Measurements from ENCODE around the gene GCNT1. TPM values are rescaled to one million over a fixed set of nuclear protein-coding genes. Genes with fewer than 3 reads are reported as not detected.
A peak's percentile ranks its signal among the peaks of the same experiment; 100 is the strongest.

Gene GCNT1
- total and polyA plus RNA-seq, 2 of the 4 experiments (the other 2 are of a cell fraction), result 12.5 to 46.6 TPM

- no peak overlapping the region for H4K8ac ChIP-seq (ENCODE audit: low read depth in 2 of 2, low read length in 2 of 2)
- H3K4me3 ChIP-seq (ENCODE audit: insufficient read depth, low read depth, low read length), result no peak overlapping the region
- H3K4me1 ChIP-seq (ENCODE audit: control insufficient read depth, insufficient read depth, low read length), result peaks cover 5% of the 10 kb centered on the region; the same call in 1 of the 2 replicates
- H3K36me3 ChIP-seq (ENCODE audit: control insufficient read depth, insufficient read depth, low read length), result no peaks in the 10 kb centered on the region; the same call in 1 of the 2 replicates
- H3K14ac ChIP-seq (replicated peaks; ENCODE audit: low read depth, low read length), result no peak overlapping the region
- H4K20me1 ChIP-seq (ENCODE audit: insufficient read depth, low read length), result no peaks in the 10 kb centered on the region
- no peak for DNase-seq
- H3K9ac ChIP-seq (ENCODE audit: low read depth, low read length), result no peak overlapping the region
- no peak overlapping the region for H3K56ac ChIP-seq (ENCODE audit: extremely low read depth, insufficient read depth, low read length)
- H3K4me2 ChIP-seq (ENCODE audit: low read depth, low read length), result no peak overlapping the region
- H4K91ac ChIP-seq (ENCODE audit: insufficient read depth, low read depth, low read length), result no peak overlapping the region
- H3K4ac ChIP-seq (ENCODE audit: low read depth, low read length), result no peak overlapping the region
- ChIA-PET POLR2A (ENCODE audit: unreplicated experiment) (no interaction called here), CTCF (interaction anchor here (0.6 kb wide), 1 partner anchor 1189 kb away, joined by 3 read pairs; no protein-coding TSS in a partner anchor)
- H2AFZ ChIP-seq (replicated peaks; ENCODE audit: low read length, poor library complexity), result no peak overlapping the region
- dilution Hi-C loops (cut with HindIII; ENCODE audit: low sequenced_read_pairs, unreplicated experiment), result no loop called here
- no peak overlapping the region for H2BK5ac ChIP-seq (ENCODE audit: low read depth, low read length, poor library complexity, severe bottlenecking)
- TF ChIP-seq FOS (IDR thresholded peaks at IDR 0.05; ENCODE audit: low read depth, low read length) (no peak), MAFK (IDR thresholded peaks at IDR 0.05; ENCODE audit: low read depth, low read length) (no peak), RCOR1 (IDR thresholded peaks at IDR 0.05; ENCODE audit: insufficient replicate concordance, low read length) (no peak), MAZ (IDR thresholded peaks at IDR 0.05; ENCODE audit: borderline replicate concordance, low read depth, low read length) (no peak), BHLHE40 (IDR thresholded peaks at IDR 0.05; ENCODE audit: low read depth, low read length) (no peak), RFX5 (IDR thresholded peaks at IDR 0.05; ENCODE audit: low read depth, low read length) (no peak), CEBPB (IDR thresholded peaks at IDR 0.05; ENCODE audit: low read depth, low read length) (no peak), ELK1 (IDR thresholded peaks at IDR 0.05; ENCODE audit: borderline replicate concordance, low read depth, low read length) (no peak), MXI1 (IDR thresholded peaks at IDR 0.05; ENCODE audit: borderline replicate concordance, low read depth, low read length) (no peak), SMC3 (IDR thresholded peaks at IDR 0.05; ENCODE audit: low read depth, low read length) (no peak), NFE2L2 (IDR thresholded peaks at IDR 0.05; ENCODE audit: low read depth, low read length) (no peak), RAD21 (IDR thresholded peaks at IDR 0.05; ENCODE audit: low read length) (no peak), CHD1 (IDR thresholded peaks at IDR 0.05; ENCODE audit: low read depth, low read length) (no peak), POLR2A (IDR thresholded peaks at IDR 0.05; ENCODE audit: low read depth, low read length) (no peak)
- TF ChIP-seq, protein P1, sequence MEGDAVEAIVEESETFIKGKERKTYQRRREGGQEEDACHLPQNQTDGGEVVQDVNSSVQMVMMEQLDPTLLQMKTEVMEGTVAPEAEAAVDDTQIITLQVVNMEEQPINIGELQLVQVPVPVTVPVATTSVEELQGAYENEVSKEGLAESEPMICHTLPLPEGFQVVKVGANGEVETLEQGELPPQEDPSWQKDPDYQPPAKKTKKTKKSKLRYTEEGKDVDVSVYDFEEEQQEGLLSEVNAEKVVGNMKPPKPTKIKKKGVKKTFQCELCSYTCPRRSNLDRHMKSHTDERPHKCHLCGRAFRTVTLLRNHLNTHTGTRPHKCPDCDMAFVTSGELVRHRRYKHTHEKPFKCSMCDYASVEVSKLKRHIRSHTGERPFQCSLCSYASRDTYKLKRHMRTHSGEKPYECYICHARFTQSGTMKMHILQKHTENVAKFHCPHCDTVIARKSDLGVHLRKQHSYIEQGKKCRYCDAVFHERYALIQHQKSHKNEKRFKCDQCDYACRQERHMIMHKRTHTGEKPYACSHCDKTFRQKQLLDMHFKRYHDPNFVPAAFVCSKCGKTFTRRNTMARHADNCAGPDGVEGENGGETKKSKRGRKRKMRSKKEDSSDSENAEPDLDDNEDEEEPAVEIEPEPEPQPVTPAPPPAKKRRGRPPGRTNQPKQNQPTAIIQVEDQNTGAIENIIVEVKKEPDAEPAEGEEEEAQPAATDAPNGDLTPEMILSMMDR (conservative IDR thresholded peaks at IDR 0.05; ENCODE audit: low read depth, low read length), result no peak
- TF ChIP-seq, protein P2, sequence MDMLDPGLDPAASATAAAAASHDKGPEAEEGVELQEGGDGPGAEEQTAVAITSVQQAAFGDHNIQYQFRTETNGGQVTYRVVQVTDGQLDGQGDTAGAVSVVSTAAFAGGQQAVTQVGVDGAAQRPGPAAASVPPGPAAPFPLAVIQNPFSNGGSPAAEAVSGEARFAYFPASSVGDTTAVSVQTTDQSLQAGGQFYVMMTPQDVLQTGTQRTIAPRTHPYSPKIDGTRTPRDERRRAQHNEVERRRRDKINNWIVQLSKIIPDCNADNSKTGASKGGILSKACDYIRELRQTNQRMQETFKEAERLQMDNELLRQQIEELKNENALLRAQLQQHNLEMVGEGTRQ (IDR thresholded peaks at IDR 0.05; ENCODE audit: low read depth, low read length), result no peak
- H3K23ac ChIP-seq (ENCODE audit: low read depth, low read length), result no peak overlapping the region
- H4K5ac ChIP-seq (ENCODE audit: low read depth, low read length), result no peak overlapping the region
- peaks cover 3% of the 10 kb centered on the region; the same call in 1 of the 2 replicates for H3K9me1 ChIP-seq (ENCODE audit: insufficient read depth, low read length)
- ATAC-seq (ENCODE audit: low read depth), result peak; percentile 27; the same call in 1 of the 2 replicates
- intact Hi-C loops (cut with micrococcal nuclease), result no loop called here
- H3K79me1 ChIP-seq (ENCODE audit: low read depth in 1 of 2, low read length in 2 of 2), result peaks cover 3 to 8% of the 10 kb centered on the region in 2 experiments; a peak in 1 of 4 replicates
- no peak overlapping the region for H2BK15ac ChIP-seq (ENCODE audit: low read depth, low read length)
- no peak overlapping the region for H3K18ac ChIP-seq (ENCODE audit: low read depth, low read length)
- in situ Hi-C loops (cut with MboI; ENCODE audit: low sequenced_read_pairs), result no loop called here
- no peak overlapping the region for H2BK120ac ChIP-seq (ENCODE audit: low read depth, low read length)
- H2BK20ac ChIP-seq (ENCODE audit: low read depth, low read length), result no peak overlapping the region
- no peaks in the 10 kb centered on the region for H3K27me3 ChIP-seq (ENCODE audit: control insufficient read depth, insufficient read depth, low read length)
- no peaks in the 10 kb centered on the region for H3K9me3 ChIP-seq (ENCODE audit: control insufficient read depth, insufficient read depth, low read length)
- no TSS peak for BruUV-seq (replicated peaks)
- no CpG with 5 or more reads among the region's 2 CpGs for WGBS, 2 experiments (ENCODE audit: extremely low coverage in 2 of 2, insufficient read length in 1 of 2)
- no peak overlapping the region for H3K27ac ChIP-seq (ENCODE audit: insufficient read depth, low read length)
- no peak overlapping the region for H2AK5ac ChIP-seq (ENCODE audit: low read depth, low read length)
- H2AK9ac ChIP-seq (replicated peaks; ENCODE audit: low read depth, low read length, poor library complexity), result no peak overlapping the region
Measured at GRCh38 chr9:76466299-76466605, 7.3 kb downstream of the GCNT1 start.
